Measurements from ENCODE around the gene MPHOSPH10. TPM values are rescaled to one million over a fixed set of nuclear protein-coding genes. Genes with fewer than 3 reads are reported as not detected.
A peak's percentile ranks its signal among the peaks of the same experiment; 100 is the strongest.

The MPHOSPH10 gene
- total RNA-seq, 1 donor from 2014 or later = 12.1 TPM

DNA sequence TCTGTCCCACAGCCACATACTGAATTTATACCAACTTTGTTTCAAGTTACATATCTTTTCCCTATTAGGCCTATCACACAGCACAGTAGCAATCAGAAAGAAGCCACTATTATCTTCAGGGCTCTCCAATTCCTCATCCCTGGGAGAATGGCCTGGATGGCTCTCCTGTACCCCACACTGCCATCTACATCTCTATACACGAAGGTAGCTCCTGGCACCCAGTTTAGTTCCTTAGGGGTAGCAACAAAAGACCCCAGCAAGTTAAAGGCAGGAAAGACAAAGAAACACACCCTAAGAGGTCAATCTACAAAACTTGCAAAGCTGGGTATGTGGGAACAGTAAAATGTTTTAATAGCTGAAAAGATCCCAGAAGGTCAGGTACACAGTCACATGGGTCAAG lies 56.5 kb downstream of the MPHOSPH10 start:
- no peaks in the 10 kb centered on the region for H3K36me3 ChIP-seq (ENCODE audit: control insufficient read depth, insufficient read depth, low read length)
- DNase-seq (ENCODE audit: low read depth) (no peak), FAIRE-seq (no peak)
- TF ChIP-seq, protein P1, sequence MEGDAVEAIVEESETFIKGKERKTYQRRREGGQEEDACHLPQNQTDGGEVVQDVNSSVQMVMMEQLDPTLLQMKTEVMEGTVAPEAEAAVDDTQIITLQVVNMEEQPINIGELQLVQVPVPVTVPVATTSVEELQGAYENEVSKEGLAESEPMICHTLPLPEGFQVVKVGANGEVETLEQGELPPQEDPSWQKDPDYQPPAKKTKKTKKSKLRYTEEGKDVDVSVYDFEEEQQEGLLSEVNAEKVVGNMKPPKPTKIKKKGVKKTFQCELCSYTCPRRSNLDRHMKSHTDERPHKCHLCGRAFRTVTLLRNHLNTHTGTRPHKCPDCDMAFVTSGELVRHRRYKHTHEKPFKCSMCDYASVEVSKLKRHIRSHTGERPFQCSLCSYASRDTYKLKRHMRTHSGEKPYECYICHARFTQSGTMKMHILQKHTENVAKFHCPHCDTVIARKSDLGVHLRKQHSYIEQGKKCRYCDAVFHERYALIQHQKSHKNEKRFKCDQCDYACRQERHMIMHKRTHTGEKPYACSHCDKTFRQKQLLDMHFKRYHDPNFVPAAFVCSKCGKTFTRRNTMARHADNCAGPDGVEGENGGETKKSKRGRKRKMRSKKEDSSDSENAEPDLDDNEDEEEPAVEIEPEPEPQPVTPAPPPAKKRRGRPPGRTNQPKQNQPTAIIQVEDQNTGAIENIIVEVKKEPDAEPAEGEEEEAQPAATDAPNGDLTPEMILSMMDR (IDR thresholded peaks at IDR 0.05; ENCODE audit: insufficient read depth, low read length, severe bottlenecking) = no peak
- peaks cover 2% of the 10 kb centered on the region for H3K27me3 ChIP-seq (ENCODE audit: control insufficient read depth, insufficient read depth, low read length)
- no peak overlapping the region for H3K4me3 ChIP-seq (ENCODE audit: low read depth, low read length)

DNA sequence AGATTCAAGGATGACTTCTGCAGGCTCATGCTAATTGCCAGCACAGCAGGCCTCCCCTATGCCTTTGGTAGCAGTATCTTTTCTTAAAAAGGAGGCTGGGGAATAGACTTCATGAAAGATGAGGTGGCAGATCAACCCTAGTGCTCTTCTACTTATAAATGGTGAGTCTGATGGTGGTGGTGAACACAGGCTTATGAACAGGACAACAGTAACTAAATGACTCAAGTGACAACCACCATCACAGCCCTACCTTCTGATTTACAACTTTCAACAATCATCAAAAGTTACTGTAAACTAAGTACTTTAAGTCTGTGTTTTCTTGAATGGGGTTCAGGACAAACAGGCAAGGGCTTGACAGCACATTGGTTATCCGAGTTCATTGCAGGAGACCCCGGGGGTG lies 57.2 kb downstream of the MPHOSPH10 start:
- no peaks in the 10 kb centered on the region for H3K36me3 ChIP-seq (ENCODE audit: control insufficient read depth, insufficient read depth, low read length)
- H3K4me3 ChIP-seq (ENCODE audit: low read depth, low read length) = no peak overlapping the region
- no peak for DNase-seq (ENCODE audit: low read depth)
- TF ChIP-seq, protein P1 (IDR thresholded peaks at IDR 0.05; ENCODE audit: insufficient read depth, low read length, severe bottlenecking) = no peak
- FAIRE-seq = no peak
- H3K27me3 ChIP-seq (ENCODE audit: control insufficient read depth, insufficient read depth, low read length) = peaks cover 2% of the 10 kb centered on the region

DNA sequence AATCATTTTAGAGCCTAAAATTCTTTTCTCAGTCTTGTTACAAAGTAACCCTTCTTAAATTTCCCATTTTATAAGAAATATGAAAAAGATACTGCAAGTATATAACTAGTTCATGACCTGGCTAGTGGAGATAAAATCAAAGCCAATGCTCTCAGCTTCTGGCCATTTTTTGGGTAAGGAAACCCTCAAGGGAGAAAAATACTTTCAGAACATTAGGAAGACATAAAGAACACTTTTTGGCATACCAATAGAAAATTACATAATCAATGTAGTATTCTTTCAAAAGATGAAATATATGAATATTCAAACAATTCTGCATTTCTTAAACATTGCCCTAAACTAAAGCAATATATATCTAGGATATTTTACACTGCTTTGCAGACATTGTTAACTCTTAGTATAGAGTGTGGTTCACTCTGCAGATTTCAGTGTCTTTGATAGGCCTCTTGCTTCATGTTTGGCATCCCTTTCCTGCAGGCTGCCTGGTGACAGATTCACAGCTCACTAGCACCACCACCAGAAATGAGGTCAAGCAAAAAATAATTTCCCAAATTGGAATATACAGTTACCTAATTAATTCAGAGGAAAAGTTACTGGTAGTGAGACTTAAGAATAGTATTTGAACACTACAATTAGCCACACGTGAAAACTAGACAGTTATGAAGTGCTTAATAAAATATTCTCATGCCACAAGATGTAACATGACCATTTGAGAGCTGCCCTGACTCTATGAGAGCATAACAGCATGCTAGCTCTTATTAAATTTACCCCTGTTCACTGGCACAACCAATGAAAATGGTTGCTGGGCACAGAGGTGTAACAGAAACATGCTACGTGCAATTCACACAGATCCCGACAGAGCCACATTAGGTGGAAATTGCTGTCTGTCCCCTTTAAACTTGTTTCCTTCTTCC lies 60.5 kb downstream of the MPHOSPH10 start:
- DNase-seq (ENCODE audit: low read depth) (peak; percentile 25), FAIRE-seq (no peak)
- Histone ChIP-seq H3K36me3 (ENCODE audit: control insufficient read depth, insufficient read depth, low read length) (no peaks in the 10 kb centered on the region), H3K4me3 (ENCODE audit: low read depth, low read length) (no peak overlapping the region), H3K27me3 (ENCODE audit: control insufficient read depth, insufficient read depth, low read length) (peaks cover 2% of the 10 kb centered on the region)
- TF ChIP-seq, protein P1 (IDR thresholded peaks at IDR 0.05; ENCODE audit: insufficient read depth, low read length, severe bottlenecking) = peak; percentile 18

DNA sequence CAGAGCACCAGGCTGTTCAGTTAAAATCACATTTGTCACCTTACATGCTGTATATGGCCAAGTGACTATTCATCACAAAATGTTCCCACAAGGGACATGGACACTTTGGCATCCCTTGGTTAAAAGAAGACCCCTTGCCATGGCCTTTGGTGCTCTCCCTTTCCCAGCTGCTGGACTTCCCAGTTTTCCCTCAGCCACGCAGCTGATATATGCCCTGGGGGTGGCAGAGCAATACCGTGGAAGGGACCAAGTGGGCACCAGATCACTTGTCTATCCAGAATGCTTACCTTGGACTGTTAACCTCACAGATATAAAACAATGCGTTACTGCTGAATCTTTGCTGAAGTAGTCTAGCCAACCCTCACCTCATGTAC lies 61.1 kb downstream of the MPHOSPH10 start:
- H3K36me3 ChIP-seq (ENCODE audit: control insufficient read depth, insufficient read depth, low read length) = no peaks in the 10 kb centered on the region
- DNase-seq (ENCODE audit: low read depth) (no peak), FAIRE-seq (peak; percentile 72)
- H3K27me3 ChIP-seq (ENCODE audit: control insufficient read depth, insufficient read depth, low read length) = peaks cover 2% of the 10 kb centered on the region
- TF ChIP-seq, protein P1 (IDR thresholded peaks at IDR 0.05; ENCODE audit: insufficient read depth, low read length, severe bottlenecking) = no peak
- H3K4me3 ChIP-seq (ENCODE audit: low read depth, low read length) = no peak overlapping the region

Other genes starting within 250 kb of the MPHOSPH10 start
- gene VAX2, start 230.1 kb upstream of the MPHOSPH10 start, total RNA-seq = 0.13 TPM in 1 of 2 replicates, not detected in the other
- gene ATP6V1B1, start 194.7 kb upstream of the MPHOSPH10 start, total RNA-seq = 0.64 TPM in 1 of 2 replicates, not detected in the other
- gene ANKRD53, start 152.0 kb upstream of the MPHOSPH10 start, total RNA-seq = not detected in 2 replicates
- gene TEX261, start 135.8 kb upstream of the MPHOSPH10 start, total RNA-seq = 11.1 and 14.1 TPM in 2 replicates
- 31.3 and 75.0 TPM in 2 replicates for gene NAGK, start 62.0 kb upstream of the MPHOSPH10 start, total RNA-seq
- 6.1 and 12.8 TPM in 2 replicates for gene MCEE, start 405 bp upstream of the MPHOSPH10 start, total RNA-seq
- gene PAIP2B, start 96.5 kb downstream of the MPHOSPH10 start, total RNA-seq = 1.3 and 5.2 TPM in 2 replicates
- 86.9 and 112 TPM in 2 replicates for gene ZNF638, start 201.1 kb downstream of the MPHOSPH10 start, total RNA-seq